Vagina (tissue), 2 donors: ENCODE results near the gene THAP12.

Source experiments
- CTCF ChIP-seq, 3 experiments: fragments of 450-650 bp in 2 of 3; fragments of 200-600 bp in 1 of 3; sonication (generic) in 1 of 3; IDR thresholded peaks; one replicate each; pipeline ENCODE4 v1.5.1; 2017 to 2019; ENCODE audit warnings: antibody characterized with exemption in 3 of 3, mild to moderate bottlenecking in 2 of 3, moderate library complexity in 2 of 3
- POLR2A ChIP-seq, 2 donors: fragments of 450-650 bp; IDR thresholded peaks; one replicate each; pipeline ENCODE4 v1.6.1; 2017; ENCODE audit warnings: antibody characterized with exemption in 2 of 2, mild to moderate bottlenecking in 2 of 2, moderate library complexity in 2 of 2

- no peak for TF ChIP-seq CTCF (IDR thresholded peaks at IDR 0.05)
- TF ChIP-seq POLR2A (IDR thresholded peaks at IDR 0.05): no peak
Measured at GRCh38 chr11:76368490-76368889, 12.4 kb downstream of the THAP12 start.
